Measurements from ENCODE around the gene PLAC1.

PLAC1 gene

DNA sequence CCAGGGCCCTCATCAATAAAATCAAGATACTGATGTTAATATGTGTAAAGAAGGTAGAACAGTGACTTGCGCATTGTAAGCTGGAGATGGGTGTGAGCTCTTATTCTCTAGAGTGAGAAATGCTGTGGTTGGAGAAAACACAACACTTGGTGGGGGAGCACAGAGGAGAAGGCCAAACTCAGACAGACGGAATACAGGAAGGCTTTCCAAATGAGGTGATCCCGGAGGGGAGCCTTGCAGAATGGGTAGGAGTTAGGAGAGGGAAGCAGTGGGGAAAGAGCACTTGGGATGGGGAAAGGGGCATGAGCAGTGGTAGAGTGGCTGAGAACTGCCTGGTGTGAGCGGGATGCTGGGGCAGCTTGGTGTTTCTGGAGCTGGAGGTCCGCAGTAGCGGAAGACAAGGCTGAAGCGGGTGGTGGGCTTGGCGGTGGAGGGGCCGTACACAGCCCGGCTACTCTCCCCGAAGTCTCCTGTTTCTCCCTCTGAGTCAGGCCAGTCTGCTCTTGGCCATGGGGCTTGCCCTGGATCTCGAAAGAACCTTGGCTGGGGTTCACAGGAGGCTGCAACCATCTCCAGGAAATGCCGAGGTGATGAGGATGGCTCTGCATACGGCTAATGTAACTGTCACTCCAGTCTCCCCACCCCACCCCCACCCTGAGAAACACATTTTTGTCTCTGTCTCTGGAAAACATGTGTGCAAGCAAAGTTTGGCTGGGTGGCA, 11.3 kb upstream of the PLAC1 start:
- no peak for DNase-seq

DNA sequence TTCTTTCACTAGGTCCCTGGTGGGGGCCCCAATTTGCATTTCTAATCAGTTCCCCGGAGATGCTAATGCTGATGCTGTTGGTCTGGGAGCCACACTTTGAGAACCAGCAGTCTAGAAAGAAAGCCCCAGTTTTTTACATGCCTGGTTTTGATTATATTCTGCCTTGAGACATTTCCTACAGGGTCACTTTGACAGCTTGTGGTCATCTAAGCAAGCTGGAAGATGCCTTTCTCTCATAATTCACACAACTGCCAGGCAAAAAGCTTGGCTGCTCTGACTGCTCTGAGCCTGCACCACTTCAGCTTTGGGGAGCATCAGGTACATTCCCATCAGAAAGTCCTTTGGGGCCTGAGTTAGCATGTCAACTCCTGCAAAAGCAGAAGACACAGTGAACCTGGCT, 5.9 kb upstream of the PLAC1 start:
- DNase-seq, result no peak

DNA sequence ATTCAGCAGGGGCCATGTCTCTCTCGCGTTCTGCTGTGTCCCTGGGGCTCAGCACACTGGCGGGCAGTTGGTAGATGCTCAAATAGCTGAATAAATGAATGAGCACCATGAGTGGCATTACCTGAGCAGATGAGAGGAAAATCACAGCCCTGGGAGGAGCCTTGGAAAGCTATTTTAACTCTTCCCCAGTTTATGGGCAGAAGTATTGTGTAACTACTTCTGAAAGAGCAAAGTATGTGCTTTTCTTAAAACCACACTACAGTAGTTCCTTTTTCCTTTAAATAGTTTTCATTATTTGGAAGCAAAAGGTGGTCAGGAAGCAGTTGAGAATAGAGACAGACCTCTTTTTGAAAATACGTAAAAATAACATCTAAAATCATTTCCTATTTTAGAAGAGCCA, 3.0 kb upstream of the PLAC1 start:
- DNase-seq, result no peak

DNA sequence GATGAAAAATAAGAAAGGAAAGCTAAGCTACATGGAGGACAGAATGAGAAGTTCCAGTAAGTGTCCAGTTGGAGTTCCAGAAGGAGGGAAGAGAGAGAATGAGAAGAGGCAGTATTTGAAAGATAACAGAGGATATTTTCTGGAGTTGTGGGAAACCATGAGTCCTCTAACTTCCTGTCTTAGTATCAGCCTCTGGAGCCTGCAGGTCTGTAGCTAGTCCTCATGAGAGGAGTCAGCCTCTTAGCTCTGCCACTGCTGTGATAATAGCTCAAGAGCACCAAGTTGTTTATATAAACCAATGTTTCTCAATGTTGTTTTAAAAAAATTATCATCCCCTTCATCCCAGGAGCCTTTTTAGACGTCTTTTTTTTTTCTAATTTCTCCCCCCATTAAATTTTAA, 2.4 kb upstream of the PLAC1 start:
- DNase-seq, result no peak

DNA sequence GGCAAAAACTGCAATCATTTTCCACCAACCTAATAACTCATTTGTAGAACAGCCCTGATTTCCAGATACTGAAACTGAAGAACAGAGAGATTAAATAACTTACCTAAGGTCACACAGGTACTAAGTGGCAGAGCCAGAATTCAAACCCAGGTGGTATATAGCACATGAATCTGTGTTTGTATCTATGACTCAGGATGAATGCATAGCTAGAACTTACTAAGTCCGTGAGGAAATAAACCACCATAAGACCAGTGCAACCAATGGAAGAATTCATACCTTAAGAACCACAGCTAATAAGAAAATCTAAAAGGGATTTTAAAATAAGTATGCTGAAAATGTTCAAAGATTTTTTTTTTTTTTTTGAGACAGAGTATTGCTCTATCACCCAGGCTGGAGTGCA, 1.5 kb upstream of the PLAC1 start:
- DNase-seq, result no peak

DNA sequence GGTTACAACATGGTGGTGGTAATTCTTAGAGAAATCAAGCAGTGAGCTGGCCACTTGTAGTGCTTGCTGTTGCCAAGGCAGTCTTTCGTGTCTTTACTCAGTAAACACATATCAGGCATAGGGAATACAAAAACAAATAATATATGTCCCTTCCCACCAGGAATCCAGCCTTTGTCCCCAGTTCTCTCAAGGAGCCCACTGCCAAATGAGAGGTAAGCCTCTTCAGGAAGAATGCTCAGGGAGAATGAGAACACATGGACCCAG, 421 bp upstream of the PLAC1 start:
- DNase-seq, result no peak

DNA sequence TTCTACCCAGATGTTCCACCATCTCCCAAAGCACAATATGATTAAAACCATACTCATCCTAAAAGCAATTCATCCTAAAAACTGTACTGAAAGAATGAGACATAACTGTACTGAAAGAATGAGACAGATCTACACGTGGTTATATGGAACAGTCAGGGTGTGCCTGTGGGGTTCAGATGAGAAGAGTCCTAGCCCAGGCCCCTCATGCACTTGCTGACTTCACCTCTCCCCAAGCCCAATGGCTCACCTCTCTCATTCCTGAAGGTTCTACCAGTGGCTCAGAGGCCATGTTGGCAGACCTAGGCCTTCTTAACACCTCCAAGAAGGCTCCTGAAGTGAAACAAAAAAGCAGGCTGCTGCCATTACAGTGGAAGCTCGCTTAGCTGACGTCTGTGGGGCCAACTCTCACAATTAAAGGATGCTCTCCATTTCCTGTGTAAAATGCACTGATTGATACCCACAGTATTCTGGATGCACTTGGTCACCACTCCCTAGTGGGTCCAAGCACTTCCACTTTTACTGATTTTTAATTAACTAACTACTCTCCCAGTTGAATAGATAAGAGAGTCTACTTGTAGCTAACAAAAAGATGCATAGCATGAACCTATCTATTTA, 3.8 kb downstream of the PLAC1 start:
- no peak for DNase-seq

DNA sequence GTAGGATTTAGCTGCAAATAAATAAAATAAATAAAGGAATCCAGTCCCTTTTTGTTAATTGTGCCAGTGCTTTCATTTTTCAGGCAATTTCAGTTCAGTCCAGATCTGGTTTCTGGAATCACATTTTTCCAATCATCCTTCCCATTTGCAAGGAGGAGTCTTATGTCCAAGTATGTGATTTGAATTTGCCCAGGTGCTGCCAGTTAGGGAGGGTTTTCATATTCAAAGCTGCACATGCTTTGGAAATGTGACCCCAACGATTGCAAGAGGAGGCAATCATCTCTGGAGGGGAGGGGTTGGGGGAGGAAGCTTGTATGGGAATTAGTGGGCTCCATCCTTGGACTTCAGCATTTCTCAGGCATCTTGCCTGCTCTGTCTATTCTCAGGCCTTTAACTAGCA, 4.4 kb downstream of the PLAC1 start:
- no peak for DNase-seq

DNA sequence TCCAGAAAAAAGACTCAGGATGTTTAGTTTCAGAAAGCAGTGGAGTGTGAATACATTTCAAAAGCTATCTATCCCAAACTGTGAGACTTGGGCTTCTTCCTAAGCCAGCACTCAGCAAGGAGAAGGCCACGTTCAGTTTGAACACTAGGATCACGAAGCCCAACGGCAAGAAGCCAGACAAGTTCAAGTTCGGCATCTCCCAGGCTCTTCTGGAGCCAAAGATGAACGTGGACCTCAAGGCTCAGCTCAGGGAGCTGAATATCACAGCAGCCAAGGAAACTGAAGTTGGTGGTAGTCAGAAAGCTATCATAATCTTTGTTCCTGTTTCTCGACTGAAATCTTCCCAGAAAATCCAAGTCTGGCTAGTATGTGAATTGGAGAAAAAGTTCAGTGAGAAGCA, 7.6 kb downstream of the PLAC1 start:
- no peak for DNase-seq

DNA sequence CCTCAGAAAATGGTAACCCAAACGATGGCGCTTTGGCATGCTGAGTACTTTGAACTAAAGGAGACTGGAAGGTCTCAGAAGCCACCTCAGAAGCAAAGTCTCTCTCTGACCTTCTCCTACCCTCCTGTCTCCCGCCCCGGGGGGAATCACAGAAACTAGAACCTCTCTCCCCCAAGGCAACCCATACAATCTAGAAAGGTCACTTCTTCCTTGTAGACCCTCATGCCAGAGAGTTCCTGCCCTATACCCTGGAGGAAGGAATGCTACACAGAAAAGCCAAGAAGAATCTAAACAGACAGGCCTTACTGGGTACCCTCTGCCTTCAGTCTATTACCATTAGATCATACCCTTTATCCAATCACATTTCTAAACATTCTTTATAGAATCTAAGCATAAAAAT, 8.5 kb downstream of the PLAC1 start:
- no peak for DNase-seq

DNA sequence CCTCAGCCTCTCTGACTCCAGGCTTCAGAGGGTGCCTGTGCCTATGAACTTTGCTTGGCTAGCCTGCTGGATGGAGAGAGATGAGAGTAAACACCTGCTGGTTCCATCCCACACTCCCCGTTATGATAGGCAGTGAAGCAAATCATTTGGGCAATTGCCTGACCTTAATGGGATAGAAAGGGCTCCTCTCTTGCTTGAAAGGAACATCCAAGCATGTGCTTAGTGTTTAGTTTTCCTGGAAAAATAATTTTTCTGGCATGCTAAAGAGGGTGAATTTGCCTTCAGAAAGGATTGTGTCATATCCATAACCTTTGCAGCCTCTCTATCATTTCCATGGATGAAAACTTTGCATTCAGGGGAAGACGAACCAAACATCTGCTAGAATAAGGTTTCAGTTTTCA, 10.8 kb downstream of the PLAC1 start:
- DNase-seq, result no peak

DNA sequence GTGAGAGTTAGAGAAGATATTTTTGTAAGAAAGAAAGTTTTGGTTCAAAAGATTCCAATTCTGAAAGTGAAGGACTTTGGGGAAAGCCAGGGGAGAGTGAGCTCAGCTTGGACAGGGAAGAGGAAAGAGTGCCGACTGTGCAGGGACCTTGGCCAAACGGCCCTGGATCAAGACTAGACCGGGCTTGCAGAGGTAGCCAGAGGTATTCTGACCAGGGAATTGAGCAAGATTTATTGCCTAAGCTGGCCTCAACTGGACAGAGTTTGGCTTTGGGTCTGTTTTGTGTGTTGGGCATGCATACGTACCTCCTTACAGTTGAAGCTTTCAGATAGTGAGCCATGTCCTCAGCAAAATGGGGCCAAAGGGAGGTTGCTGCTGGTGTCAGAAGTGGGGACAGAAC, 11.6 kb downstream of the PLAC1 start:
- no peak for DNase-seq

DNA sequence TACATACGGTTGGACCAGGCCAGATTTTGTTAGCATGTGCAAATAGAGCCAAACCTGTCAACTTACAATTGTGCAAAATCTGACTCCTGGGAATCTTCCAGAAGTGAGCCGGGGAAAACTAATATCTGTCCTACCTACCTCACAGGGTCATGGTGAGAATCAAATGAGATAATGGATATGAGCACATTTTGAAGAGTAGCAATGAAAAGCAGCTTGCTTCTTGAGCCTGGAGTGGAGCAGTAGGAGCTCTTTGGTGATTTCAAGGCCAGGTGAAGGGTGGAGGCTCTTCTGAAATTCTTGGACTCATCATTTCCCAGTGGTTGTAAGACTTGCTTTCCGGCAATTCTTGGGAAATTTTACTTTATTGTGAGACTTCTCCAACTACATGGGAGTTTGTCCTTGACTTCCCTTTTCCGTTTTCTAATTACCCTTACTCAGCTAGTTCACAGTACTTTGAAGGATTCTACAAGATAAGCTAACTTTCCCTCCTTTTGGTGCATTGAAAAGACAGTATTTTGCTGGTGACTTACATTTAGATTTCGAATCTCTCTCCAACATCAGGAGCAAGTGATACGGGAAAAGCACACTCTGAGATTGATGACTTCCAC, 12.2 kb downstream of the PLAC1 start:
- DNase-seq, result no peak

DNA sequence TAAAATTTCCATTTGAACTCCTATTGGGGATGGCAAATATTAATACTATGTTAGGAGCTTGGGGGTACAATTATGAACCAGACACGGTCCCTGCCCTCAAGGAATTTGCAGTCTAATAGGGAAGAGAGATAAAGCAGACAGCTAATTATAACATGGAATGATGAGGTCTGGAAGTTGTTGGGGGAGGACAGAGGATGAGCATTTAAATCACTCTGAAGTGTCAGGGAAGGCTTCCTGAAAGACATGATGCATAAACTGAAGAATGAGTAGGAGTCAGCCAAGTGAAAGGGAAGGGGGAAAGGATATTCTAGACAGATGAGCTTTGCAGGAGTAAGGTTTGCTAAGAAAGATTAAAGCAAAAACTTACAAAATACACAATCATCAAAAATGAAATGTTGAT, 15.9 kb downstream of the PLAC1 start:
- DNase-seq, result no peak

DNA sequence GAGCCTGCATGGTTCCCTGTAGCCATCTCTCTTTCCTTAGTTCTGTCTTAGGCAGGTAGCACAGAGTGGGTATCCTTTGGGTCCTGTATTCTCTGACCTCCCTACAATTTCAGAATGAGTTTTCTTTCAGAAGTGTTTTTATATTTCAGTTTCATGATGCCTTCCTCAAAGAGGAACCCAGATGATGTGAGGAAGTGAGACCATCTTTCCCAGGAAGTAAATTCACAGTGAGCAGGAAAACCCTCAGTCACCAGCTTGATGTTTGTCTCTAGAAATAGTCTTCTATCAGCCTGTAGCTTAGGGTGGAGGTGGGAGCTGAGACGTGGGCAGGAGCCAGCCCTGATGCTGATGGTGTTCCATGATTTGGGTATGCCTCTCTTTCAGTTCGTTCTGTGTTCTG, 16.9 kb downstream of the PLAC1 start:
- DNase-seq, result no peak

DNA sequence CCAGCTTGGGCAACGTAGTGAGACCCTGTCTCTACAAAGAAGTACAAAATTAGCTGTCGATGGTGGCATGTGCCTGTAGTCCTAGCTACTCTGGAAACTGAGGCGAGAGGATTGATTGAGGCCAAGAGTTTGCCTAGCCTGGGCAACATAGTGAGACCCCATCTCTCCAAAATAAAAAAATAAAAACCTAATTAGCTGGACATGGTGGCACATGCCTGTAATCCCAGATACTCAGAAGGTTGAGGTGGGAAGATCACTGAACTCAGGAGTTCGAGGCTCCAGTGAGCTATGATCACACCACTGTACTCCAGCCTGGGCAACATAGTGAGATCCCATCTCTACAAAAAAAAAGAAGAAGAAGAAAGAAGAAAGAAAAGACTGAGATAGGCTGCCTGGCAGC, 17.4 kb downstream of the PLAC1 start:
- DNase-seq, result no peak

DNA sequence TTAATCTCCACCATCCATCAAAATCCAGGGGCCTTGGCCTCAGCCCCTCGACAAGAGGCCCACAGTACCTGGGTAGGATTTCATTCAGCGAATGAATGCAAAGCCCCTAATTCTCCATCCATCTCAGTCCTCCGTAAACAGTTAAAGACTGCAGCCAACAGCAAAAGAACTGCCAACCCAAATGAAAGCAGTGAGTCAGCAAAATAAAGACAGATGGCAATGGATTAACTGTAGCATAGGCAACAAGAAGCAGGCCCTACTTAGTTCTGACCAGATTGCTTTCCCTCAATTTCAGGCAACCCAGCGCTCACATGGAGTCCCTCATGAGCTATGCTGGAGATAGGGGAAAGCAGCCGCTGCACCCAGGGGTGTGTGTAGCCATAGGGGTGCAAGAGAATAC, 21.4 kb downstream of the PLAC1 start:
- no peak for DNase-seq

DNA sequence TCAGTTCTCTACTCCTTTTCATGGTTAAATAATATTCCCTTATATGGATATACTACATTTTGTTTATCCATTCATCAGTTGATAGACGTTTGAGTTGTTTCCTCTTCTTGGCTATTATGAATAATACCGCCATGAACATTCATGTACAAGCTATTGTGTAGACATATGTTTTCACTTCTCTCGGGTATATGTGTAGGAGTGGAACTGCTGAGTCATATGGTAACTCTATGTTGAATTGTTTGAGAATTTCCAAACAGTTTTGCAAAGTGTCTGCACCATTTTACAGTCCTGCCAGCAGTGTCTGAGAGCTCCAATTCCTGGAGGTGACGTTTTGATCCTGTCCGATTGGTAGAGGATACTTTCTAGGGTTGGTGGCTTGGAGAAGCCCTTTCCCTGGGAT, 23.6 kb downstream of the PLAC1 start:
- DNase-seq, result no peak

DNA sequence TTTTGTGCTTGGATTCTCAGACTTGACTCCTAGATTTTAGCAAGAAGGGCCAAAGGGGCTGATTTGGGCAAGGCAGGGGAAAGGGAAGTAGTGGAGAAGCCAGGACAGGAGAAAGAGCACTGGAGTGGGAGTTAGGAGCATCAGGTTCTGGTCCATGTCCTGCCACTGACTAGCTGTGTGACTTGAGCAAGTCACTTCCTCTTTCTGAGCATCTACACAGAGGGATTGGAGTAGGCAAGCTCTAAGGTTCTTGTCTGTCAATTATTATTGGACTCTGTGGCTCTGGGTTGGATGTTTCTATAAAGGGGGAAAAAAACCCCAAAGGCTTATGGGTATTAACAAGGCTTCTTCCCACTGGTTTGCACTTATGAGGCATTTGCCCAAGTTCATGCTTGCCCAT, 24.4 kb downstream of the PLAC1 start:
- DNase-seq, result no peak

DNA sequence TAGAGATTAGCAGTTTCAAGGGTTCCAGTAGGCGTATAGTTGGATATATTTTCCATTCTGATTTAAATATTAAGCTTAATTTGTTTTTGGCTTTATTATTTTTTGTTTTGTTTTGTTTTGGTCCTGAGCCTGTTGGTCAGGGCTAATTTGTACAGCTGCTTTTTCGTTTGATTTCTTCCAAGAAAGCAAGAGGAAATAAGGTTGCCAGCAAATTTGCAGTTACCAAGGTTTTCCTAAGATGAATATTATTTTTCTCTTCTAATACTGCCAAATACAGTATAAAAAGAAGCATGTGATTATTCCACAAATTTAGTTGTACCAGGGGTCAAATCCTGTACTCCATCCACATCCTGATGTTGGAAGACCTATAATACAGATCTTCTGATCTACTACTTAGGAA, 24.9 kb downstream of the PLAC1 start:
- no peak for DNase-seq

DNA sequence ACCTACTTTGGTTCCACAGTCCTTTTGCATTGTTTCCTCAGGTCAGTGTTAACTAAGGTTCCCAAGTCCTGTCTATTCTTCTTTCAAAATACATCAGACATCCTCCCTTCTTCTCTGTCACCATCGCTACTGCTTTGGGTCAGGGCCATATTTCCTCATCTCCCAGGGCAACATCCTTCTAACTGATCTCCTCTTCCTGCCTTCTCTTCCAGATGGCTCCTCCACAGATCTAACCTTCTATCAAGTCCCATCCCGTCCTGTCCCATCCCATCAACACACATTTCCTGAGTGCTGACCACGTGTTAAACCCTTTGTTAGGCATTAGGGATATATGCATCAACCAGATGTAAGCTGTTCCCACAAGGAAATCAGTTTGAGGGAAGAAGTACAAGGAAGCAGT, 25.9 kb downstream of the PLAC1 start:
- DNase-seq, result no peak

DNA sequence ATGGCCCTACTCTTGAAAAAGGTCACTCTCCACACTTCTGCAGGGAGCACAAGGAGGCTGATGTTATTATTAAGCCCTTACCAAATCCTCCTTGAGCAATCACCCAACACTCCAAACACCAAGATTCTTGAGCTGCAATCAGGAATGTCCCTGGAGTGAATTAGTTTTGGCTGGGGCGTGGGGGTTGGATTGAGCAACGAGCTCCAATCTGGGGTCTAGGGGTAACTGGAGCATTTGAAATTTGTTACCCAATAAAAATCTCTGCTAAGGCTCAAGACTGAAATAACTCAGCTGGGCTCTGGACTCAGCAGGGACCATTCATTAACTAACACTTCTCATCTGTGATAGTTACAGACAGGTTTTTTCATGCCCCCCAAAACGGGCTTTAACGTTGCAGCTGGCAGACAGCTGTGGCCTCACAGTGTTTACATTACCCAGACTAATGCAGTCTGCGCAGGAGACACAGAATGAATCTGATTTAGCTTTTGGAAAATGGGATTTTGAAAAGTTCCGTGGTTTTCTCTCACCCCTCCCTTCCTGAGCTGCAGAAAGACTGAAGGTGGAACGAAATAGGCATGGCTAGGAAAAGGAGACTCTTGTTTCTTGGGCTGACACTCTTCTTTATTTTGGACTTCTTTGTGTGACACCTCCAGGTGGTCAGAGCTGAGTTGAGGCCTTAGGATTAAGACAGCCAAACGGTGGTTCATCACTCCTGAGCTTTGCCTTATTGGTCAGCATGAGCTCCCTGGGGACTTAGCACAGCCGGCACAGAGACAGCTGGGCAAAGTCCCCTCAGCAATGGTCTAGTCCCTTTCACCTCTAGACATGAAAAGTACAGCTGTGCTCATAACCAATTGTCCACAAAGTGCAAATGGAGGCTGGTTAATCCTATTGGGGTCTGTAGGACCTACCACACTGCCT, 26.6 kb downstream of the PLAC1 start:
- DNase-seq, result no peak

DNA sequence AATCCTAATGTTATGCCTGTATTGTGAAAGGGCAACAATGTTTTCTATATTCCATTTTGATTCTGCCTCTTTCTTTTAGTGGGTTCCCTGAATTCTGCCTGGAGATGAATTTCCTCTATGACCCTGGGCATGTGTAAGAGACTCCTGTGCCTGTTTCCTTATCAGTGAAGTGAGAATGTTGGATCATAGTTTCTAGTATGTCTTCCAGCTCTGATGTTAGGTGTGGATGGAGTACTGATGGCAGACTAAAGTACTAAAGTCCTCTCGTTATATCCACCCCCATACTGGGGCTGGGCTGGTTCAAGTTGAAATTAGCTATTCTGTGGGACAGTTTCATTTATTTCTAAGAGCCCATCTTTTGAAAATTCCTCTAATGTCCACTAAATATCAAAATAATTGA, 29.6 kb downstream of the PLAC1 start:
- no peak for DNase-seq

DNA sequence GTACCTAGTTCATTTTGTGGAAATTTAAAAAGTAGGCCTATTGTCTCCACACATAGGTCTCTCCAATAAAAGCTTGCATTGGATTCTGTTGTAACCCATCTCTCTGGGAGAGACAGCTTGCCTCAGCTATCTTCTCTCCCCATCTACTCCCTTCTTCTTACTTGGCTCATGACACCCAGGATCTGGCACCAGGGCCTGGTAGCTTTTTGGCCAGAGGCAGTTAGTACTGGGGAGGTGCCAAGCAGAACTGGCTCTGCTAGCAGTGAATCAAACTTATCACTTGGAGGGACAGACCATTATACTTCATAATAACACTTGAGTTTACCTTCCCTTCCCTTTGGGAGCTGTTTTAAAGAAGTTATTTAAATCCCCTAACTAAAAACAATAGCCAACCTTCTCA, 31.8 kb downstream of the PLAC1 start:
- no peak for DNase-seq
